Osteoblast (primary cell): ENCODE measurements around the gene TNIK. TPM values are rescaled to one million over a fixed set of nuclear protein-coding genes. Genes with fewer than 3 reads are reported as not detected.

Experiments
- DNase-seq: peaks from one replicate; pipeline ENCODE4 v3.0.0; 2011; ENCODE audit warnings: low spot score, mixed read lengths; ENCODE audit not compliant: insufficient read length; ENCODE audit errors: missing footprints
- H2AFZ ChIP-seq: 2 replicates; pipeline ENCODE4 v1.6.0; 2011; ENCODE audit warnings: mild to moderate bottlenecking, low read length
- H3K27ac ChIP-seq: 2 replicates; pipeline ENCODE4 v1.5.1; 2011; ENCODE audit warnings: mild to moderate bottlenecking, low read depth, low read length, moderate library complexity
- H3K27me3 ChIP-seq: 2 replicates; pipeline ENCODE4 v1.6.0; 2012; ENCODE audit warnings: mild to moderate bottlenecking, control low read depth, inconsistent platforms, low read length, moderate library complexity; ENCODE audit not compliant: insufficient read depth
- H3K36me3 ChIP-seq: 2 replicates; pipeline ENCODE4 v1.5.1; 2011; ENCODE audit warnings: mild to moderate bottlenecking, low read length, control low read depth, moderate library complexity; ENCODE audit not compliant: insufficient read depth
- H3K4me1 ChIP-seq: 2 replicates; pipeline ENCODE4 v1.5.1; 2011; ENCODE audit warnings: mild to moderate bottlenecking, low read length, control low read depth, moderate library complexity; ENCODE audit not compliant: insufficient read depth
- H3K4me2 ChIP-seq: 2 replicates; pipeline ENCODE4 v1.6.0; 2011; ENCODE audit warnings: mild to moderate bottlenecking, low read length; ENCODE audit not compliant: insufficient read depth
- H3K4me3 ChIP-seq: fragments of 200-600 bp; sonication (generic); 3 replicates; pipeline ENCODE4 v1.5.1; 2012; ENCODE audit warnings: mild to moderate bottlenecking, low read length, inconsistent platforms; ENCODE audit not compliant: insufficient read depth
- H3K79me2 ChIP-seq: 2 replicates; pipeline ENCODE4 v1.6.0; 2012; ENCODE audit warnings: mild to moderate bottlenecking, low read length, control low read depth, inconsistent platforms; ENCODE audit not compliant: insufficient read depth
- H3K9me3 ChIP-seq: 2 replicates; pipeline ENCODE4 v1.5.1; 2011; ENCODE audit warnings: low read depth, low read length, control low read depth
- H4K20me1 ChIP-seq: 2 replicates; pipeline ENCODE4 v1.6.0; 2012; ENCODE audit warnings: mild to moderate bottlenecking, low read length, control low read depth; ENCODE audit not compliant: insufficient read depth
- total RNA-seq: library from RNA; depleted of rRNA; stranded (reverse); fragments of >200 nt; gene quantifications from 2 replicates; pipeline ENCODE4 v1.2.3, GENCODE V29; 2012
- TF ChIP-seq, protein P1 (sequence below): IDR thresholded peaks from 2 replicates; pipeline ENCODE4 v1.5.1; 2011; ENCODE audit warnings: mild to moderate bottlenecking, low read depth, low read length, moderate library complexity; ENCODE audit errors: extremely low read depth

TNIK gene
- total RNA-seq, 1 donor, result 7.6 TPM

DNA sequence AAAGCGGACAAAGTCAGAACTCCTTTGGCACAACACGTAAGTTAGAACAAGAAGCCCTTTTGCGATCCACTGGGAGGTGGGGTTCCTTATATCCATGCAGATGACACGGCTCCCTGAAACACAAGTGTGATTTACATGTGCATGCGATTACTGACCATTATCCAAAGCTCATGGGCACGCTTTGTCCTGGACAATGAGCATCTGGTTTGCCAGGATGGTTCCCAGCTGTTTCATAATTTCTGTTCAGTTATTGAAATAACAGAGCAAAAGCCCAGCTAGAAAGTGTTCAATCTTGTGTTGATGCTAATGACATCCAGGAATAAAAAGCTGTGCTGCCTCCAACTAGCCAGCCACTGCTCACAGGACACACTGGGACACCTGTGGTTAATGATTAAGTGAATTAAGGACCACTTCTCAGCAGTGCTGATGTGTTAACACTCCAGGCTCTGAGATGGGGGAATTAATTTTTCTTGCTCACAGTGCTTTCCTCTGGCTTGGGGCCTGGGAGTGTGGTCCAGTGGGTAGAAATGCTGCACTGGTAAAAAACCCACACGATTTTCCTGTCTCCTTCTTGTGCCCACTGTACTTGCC, 310.6 kb downstream of the TNIK start:
- H3K4me2 ChIP-seq, result no peak overlapping the region
- no peaks in the 10 kb centered on the region for H4K20me1 ChIP-seq
- TF ChIP-seq, protein P1, sequence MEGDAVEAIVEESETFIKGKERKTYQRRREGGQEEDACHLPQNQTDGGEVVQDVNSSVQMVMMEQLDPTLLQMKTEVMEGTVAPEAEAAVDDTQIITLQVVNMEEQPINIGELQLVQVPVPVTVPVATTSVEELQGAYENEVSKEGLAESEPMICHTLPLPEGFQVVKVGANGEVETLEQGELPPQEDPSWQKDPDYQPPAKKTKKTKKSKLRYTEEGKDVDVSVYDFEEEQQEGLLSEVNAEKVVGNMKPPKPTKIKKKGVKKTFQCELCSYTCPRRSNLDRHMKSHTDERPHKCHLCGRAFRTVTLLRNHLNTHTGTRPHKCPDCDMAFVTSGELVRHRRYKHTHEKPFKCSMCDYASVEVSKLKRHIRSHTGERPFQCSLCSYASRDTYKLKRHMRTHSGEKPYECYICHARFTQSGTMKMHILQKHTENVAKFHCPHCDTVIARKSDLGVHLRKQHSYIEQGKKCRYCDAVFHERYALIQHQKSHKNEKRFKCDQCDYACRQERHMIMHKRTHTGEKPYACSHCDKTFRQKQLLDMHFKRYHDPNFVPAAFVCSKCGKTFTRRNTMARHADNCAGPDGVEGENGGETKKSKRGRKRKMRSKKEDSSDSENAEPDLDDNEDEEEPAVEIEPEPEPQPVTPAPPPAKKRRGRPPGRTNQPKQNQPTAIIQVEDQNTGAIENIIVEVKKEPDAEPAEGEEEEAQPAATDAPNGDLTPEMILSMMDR, result no peak
- DNase-seq, result no peak
- no peaks in the 10 kb centered on the region for H3K9me3 ChIP-seq
- no peak overlapping the region for H2AFZ ChIP-seq
- no peaks in the 10 kb centered on the region for H3K4me1 ChIP-seq
- H3K27me3 ChIP-seq, result peaks cover 3% of the 10 kb centered on the region
- no peaks in the 10 kb centered on the region for H3K79me2 ChIP-seq
- no peak overlapping the region for H3K27ac ChIP-seq
- no peaks in the 10 kb centered on the region for H3K36me3 ChIP-seq
- no peak overlapping the region for H3K4me3 ChIP-seq

DNA sequence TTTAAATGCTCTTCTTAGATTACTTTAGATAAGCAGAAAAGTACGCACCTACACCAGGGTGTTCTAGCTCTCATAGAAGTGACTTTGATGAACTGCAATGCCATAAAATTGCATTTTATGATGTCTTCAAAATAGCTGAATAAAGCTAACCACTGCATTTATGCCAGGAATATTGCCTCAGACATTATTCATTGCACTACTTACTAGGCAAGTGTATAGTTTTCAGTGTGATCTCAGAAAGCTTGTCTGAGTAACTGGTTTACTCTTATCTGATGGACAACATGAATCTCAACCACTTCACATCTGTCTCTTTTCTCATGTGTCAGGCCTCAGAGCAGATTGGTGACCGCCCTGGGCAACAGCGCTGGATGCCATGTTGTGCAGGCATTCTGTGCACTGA, 314.4 kb downstream of the TNIK start:
- peaks cover 3% of the 10 kb centered on the region for H3K27me3 ChIP-seq
- TF ChIP-seq, protein P1, result no peak
- no peak overlapping the region for H2AFZ ChIP-seq

DNA sequence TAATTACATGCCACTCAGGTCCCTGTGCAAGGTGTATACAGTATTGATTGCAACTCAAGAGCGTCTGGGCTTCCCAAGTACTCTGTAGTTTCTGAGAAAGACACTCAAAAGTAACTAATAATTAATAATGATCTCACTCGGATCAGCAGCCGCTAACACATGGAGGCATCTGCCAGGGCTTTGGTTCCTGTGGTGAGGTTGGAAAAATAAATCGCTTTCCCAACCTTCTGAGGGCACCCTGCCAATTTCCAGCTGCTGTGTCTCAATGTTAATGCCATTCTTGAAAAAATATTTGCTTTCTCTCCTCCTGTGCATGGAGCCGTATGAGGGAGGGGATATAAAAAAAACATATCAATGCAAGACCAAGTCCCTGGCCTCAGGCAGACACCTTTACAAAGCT, 317.2 kb downstream of the TNIK start:
- no peak for DNase-seq
- TF ChIP-seq, protein P1, result no peak
- H3K36me3 ChIP-seq, result no peaks in the 10 kb centered on the region

More for the DNA sequence above, 314.4 kb downstream of the TNIK start:
- DNase-seq, result no peak
- Histone ChIP-seq H3K79me2 (no peaks in the 10 kb centered on the region), H3K9me3 (no peaks in the 10 kb centered on the region), H3K4me2 (no peak overlapping the region), H3K27ac (no peak overlapping the region), H3K4me1 (peaks cover 6% of the 10 kb centered on the region), H4K20me1 (no peaks in the 10 kb centered on the region), H3K36me3 (no peaks in the 10 kb centered on the region), H3K4me3 (no peak overlapping the region)

DNA sequence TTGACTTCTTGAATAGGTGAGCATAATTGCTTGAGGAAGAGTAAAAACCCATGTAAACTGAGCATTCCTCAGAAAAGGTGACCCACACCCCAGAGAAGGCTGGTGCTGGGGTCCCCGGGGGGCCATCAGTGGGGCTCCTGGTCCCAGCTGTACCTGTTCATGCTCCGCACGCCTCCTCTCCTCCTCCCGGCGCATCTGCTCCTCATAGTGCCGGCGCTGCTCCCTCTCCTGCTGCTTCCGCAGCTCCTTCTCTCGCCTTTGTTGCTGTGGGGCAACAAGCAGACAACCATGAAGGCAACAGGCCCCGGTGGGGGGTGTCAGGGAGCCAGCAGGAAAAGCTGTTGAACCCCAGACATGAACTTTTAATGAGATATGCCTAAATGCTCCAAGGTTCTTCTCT, 320.0 kb downstream of the TNIK start:
- no peaks in the 10 kb centered on the region for H3K9me3 ChIP-seq
- TF ChIP-seq, protein P1, result no peak
- H3K4me2 ChIP-seq, result no peak overlapping the region
- no peaks in the 10 kb centered on the region for H3K36me3 ChIP-seq
- no peaks in the 10 kb centered on the region for H3K27me3 ChIP-seq
- H3K27ac ChIP-seq, result no peak overlapping the region
- H2AFZ ChIP-seq, result no peak overlapping the region
- H3K79me2 ChIP-seq, result no peaks in the 10 kb centered on the region
- no peak for DNase-seq
- peaks cover 6% of the 10 kb centered on the region for H3K4me1 ChIP-seq
- H4K20me1 ChIP-seq, result no peaks in the 10 kb centered on the region
- no peak overlapping the region for H3K4me3 ChIP-seq

More for the DNA sequence above, 317.2 kb downstream of the TNIK start:
- Histone ChIP-seq H3K4me2 (no peak overlapping the region), H4K20me1 (no peaks in the 10 kb centered on the region), H3K27ac (no peak overlapping the region), H2AFZ (no peak overlapping the region), H3K79me2 (no peaks in the 10 kb centered on the region), H3K4me3 (no peak overlapping the region), H3K27me3 (no peaks in the 10 kb centered on the region), H3K4me1 (peaks cover 6% of the 10 kb centered on the region), H3K9me3 (no peaks in the 10 kb centered on the region)
